G401 (cell line): ENCODE results near the gene GTF2H2C. TPM values are rescaled to one million over a fixed set of nuclear protein-coding genes. Genes with fewer than 3 reads are reported as not detected.
A peak's percentile ranks its signal among the peaks of the same experiment; 100 is the strongest.
"Not testable (repeated sequence)": the region's sequence is repeated elsewhere in the genome, so short reads cannot be mapped to it uniquely, and the experiment has no call there.

Experiments
- DNase-seq: peaks from one replicate; pipeline ENCODE4 v3.0.0-alpha.2; 2015; ENCODE audit warnings: low spot score
- in situ Hi-C: cut with HindIII; loops from 2 replicates; pipeline ENCODE4 v1.10.0; 2016; ENCODE audit warnings: low sequenced_read_pairs, mixed read lengths
- total RNA-seq: library from RNA; depleted of rRNA; stranded (reverse); fragments of >200 nt; shearing (Covaris generic); gene quantifications from 2 replicates; pipeline ENCODE4 v1.2.3, GENCODE V29; 2014; rRNA removed

Gene GTF2H2C
- total RNA-seq = 57.7 and 61.5 TPM in 2 replicates

DNA sequence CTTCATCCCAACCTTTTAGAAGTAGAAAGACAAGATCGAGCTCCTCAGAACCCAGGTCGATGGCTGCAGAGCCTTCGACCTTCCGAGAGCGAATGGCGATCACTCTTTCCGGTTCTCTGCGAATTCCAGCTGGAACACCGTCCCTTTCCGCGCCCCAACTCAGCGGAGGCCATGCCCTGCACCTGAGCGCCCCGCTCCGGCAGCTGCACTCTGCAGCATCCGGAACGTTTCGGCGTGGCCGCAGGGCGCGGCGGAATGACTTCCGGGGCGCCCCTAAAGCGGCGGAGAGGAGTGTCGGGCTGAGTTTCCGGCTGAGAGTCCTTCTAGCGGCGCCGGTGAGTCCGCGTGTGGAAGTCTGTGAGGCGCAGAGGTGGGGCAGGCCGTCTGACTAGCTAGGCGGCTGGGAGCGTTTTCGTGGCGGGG, at the start of gene GTF2H2C:
TSS of gene GTF2H2C (plus strand) at position 284 of the 423 bp plus-strand sequence. CDS start 4,942 bp downstream, outside the sequence.
- in situ Hi-C loops = not testable (repeated sequence)
- DNase-seq = peak; percentile 70

DNA sequence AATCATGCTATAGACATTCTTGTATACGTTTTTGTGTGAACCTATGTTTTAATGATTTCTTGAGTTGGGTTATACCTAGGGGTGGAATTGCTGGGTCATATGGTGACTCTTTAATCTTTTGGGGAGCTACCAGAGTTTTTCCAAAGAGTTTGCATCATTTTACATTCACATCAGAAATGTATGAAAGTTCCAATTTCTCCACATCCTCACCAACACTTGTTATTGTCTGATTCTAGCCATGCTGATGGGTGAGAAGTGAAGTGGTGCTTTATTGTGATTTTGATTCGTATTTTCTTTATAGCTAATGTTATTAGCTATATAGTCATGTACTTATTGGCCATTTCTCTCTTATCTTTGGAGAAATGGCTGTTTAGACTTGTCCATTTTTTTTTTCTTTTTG, 49.3 kb upstream of the GTF2H2C start:
- in situ Hi-C loops = no loop called here
- DNase-seq = no peak

DNA sequence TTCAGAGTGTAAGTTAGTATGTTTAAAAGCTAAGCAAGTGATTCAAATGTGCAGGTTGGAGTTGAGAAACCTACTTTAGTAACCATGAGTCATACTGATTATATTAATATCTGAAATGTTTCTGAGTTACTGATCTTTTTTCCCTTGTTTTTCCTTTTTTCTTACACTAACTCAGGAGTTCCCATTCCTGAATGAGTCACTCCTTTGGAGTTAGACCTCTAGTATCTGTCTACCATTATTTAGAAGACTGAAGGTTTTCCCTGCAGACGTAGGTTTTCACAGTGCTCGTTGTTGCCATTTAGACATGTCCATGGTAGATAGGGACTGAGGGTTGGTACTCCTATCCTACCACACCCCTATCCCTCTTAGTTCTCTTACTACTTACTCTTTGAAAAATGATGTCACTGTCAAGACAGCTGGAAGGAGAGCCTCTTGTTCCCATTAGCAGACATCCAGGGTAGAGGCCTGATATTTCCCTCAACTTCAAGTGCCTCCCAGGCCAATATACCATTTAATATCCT, 47.2 kb upstream of the GTF2H2C start:
- in situ Hi-C loops = no loop called here
- DNase-seq = no peak

DNA sequence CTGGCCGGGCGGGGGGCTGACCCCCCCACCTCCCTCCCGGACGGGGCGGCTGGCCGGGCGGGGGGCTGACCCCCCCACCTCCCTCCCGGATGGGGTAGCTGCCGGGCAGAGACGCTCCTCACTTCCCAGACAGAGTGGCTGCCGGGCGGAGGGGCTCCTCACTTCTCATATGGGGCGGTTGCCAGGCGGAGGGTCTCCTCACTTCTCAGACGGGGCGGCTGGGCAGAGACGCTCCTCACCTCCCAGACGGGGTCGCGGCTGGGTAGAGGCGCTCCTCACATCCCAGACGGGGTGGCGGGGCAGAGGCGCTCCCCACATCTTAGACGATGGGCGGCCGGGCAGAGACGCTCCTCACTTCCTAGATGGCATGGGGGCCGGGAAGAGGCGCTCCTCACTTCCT, 44.4 kb upstream of the GTF2H2C start:
- in situ Hi-C loops, DNase-seq: not testable (repeated sequence)

DNA sequence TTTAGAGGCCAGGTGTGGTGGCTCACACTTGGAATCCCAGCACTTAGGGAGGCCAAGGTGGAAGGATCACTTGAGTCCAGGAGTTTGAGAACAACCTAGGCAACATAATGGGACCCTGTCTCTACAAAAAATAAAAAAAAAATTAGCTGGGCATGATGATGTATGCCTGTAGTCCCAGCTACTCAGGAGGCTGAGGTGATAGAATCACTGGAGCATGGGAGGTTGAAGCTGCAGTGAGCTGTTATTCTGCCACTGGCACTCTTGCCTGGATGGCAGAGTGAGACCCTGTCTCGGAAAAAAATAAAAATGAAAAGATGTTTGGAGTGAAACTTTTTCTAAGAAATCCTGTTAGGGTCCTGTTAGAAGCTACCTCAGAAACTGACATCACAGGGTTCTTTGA, 43.2 kb upstream of the GTF2H2C start:
- DNase-seq = no peak
- in situ Hi-C loops = no loop called here

DNA sequence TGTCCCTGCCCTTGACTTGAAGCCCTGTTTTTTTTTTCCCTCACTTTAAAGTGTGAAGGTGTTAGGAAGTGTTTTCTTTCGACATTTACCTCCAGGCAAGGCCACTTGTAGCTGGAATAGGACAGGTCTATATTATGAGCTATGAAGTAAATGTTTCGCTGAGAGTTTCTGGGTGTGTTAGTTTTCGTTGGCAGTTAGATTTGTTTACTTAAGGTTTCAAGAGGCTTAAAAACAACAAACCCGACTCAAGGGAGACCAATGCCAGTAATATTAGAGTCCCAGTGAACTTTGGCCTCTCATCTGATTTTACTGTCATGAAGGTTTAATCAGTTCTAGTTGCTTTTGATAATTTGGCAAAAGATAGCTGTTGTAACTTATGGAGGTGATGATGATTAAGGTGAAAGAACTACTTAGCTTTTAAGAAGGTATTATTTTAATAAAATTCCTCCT, 42.2 kb upstream of the GTF2H2C start:
- in situ Hi-C loops = no loop called here
- no peak for DNase-seq

DNA sequence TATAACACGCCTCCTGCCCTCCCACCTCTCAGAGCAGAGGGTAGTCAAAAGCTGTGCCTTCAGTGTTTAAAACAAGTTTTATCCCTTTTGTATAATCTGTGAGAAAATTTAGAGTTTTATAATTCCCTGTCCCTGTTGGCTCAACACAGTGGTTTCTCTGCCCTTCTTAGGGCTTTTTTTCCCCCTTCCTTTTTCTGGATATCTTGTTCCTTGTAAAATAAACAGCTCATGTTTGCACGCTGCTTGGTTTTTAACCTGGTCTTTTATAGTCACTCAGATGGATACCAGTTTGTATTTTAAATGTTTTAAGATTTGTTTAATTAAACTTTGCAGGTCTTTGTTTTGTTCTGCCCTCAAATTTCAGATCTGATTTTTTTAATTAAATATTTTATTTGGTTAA, 40.7 kb upstream of the GTF2H2C start:
- in situ Hi-C loops = no loop called here

DNA sequence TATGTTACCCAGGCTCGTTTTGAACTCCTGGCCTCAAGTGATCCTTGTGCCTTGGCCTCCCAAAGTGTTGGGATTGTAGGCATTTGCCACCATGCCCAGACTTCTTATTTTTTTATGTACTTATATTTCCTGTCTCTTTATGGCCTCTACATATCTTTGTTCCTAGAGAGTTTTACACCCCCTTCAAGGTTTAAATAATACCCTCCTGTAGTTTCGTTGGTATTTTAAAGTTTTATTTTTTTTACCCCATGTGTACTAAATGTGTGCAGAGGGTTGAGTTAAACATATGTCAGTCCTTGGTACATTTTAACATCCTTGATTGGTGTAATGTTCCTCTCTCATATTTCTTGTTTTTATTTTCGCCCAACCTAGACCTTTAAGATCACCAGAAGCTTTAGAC, 38.0 kb upstream of the GTF2H2C start:
- in situ Hi-C loops = no loop called here
- DNase-seq = no peak

More for the DNA sequence above, 40.7 kb upstream of the GTF2H2C start:
- no peak for DNase-seq

DNA sequence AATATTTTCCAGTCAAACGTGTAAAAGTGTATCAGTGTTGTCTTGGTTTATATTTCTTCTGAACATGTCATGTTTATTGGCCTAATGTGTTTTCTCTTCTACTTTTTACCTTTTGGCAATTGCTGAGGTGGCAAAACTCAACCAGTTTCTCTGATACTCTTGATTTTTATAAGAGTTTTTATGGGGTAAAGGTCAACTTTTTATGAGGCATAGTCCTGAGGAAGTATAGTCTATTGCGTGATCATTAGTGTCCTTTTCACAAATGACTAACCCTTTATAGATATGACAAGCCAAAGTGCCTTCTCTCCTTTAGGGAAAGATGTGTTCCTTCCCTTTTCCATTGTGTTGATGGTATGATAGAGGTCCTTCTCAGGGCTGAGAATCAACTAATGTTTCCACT, 34.5 kb upstream of the GTF2H2C start:
- no peak for DNase-seq
- in situ Hi-C loops = no loop called here

DNA sequence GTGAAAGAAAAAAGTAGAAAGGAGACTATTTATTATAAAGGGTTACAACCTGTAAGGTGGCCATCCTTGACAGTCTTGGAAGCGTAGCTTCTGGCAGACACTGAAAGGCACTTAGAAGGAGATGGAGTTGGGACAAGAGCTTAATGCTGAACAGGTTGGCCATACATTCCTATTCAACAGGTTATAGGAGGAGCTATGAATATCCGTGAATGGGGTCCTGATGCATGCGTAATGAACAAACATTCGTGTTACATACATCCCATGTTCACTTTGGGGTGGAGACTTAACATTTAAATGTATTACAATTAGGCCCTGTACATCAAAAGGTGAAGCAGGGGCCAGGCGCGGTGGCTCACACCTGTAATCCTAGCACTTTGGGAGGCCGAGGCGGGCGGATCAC, 33.3 kb upstream of the GTF2H2C start:
- in situ Hi-C loops = no loop called here
- DNase-seq = no peak

DNA sequence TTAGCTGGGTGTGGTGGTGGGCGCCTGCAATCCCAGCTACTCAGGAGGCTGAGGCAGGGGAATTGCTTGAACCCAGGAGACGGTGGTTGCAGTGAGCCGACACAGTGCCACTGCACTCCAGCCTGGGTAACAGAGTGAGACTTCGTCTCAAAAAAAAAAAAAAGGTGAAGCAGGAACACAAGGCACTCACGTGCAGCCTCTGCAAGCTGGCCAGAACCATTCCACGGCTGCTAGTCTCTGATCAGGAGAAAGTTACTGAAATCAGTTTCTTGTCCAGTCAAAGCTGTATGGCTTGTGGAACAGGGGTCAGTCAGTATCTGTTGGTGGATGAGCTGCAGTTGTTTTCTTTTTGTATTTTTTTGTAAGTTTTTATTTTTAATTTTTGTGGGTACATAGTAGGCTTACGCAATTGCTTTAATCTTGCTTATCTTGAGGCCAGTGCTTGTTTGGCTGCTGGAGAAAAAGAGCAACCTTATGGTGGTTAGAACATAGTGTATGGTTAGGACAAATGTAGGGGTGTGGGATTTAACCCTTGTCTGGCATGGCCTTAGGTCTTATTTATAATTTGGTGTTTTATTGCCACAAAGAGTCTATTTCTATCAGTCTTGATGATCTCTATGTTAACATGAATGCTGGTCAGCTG, 32.7 kb upstream of the GTF2H2C start:
- in situ Hi-C loops = no loop called here
- DNase-seq = no peak

DNA sequence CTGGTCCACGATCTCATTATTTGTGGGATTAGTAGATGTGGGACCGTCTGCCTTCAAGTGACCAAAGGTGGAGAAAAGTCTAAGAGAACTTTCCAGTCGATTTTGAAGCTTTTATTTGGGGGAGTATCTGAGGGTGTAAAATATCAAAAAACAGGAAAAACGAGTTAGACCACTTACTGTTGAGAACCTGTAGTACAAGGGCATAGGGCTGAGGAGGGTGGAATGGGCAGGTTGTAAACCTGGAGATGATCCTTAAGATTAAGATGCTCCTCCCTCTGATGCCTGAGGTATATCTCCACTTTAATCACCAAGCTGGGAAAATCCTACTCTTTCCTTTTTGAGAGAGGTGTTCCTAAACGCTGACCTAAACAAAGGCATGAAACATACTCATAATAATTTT, 32.0 kb upstream of the GTF2H2C start:
- in situ Hi-C loops = no loop called here
- no peak for DNase-seq

DNA sequence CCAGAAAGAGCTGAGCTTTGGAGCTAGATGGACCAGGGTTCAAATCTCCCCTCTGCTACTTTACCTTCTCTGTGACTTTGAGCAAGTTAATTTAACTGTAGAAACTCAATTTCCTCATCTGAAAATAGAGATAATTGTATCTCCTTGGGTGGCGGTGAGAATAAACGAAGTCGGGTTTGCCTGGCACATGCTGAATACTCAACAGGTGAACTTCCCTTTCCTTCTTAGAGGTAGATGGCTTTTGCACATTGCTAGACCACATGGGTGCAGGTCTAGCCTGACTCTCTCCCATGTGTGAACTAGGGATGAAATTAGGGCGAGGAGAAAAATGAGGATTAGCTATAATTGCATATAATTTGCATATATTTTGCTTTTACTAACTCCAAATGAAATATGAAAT, 31.4 kb upstream of the GTF2H2C start:
- in situ Hi-C loops = no loop called here

DNA sequence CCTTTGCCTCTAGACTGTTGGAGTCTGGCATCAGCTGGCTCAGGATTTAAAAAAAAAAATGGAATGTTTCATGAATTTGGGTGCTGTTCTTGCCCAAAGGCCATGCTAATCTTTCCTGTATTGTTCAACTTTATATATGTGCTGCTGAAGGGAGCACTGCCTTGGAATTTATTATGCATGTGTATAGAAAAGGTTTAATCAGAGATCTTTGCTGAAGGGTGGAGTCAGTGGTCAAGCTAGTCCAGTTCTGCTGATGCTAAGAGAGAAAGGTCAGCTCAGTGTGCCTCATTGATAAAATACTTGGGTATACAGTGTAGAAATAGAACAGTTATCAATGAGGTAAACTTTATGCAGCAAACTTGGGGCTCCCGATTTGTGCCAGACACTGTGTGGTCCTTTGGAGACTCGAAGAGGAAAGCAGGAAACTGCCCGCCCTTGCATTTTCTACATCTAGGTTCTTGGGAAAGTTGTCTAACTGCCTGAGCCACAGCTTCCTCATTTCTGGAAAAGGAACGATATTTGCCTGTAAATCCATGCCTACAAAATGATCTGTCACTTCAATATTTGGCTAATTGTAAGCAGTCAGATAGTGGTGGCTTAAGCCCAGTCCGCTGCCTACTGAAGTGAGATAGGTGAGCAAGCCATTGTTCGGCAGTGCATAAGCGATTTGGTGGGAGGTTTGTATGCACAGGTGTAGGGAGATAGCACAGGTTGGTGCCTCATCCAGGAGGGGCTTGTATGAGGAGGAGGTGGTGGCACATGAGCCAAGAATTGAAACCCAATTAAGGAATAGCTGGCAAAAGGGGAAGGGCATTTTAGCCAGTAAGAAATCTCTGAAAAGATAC, 29.2 kb upstream of the GTF2H2C start:
- in situ Hi-C loops = no loop called here
- DNase-seq = no peak

More for the DNA sequence above, 31.4 kb upstream of the GTF2H2C start:
- DNase-seq = no peak

DNA sequence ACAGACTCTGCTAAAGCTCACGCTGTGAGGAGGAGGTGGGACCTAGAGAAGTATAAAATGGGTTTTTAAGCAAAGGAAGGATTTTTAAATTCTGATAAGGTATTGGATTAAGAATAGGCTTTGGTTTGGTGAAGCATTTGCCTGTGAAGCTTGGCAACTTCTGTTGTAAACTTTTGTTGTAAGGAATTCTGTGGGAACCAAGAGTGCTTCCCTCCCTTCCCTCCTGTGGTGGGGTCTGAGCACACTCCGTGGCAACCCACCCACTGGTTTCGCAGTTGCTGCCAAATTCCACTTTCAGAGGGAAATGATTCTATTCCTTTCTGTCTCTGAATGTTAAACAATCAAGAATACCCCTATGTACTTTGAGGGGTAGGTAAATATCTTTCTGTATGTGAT, 28.6 kb upstream of the GTF2H2C start:
- no peak for DNase-seq
- in situ Hi-C loops = no loop called here

DNA sequence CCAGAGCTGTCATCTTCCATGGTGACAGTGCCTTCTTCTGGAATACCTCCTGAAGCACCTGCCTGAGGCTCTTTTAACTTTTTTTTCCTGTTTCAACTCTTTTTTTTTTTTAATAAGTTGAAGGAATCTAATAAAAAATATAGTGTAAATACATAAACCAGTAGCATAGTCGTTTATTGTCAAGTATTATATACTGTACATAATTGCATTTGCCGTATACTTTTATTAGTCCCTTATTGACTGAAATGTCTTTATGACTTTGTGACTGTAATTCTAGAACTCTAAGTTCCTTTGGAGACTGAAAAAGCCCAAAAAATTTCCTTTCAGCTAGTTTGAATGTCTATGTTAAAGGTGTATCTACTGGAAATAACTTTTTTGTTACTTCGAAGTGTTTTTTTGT, 22.1 kb upstream of the GTF2H2C start:
- in situ Hi-C loops, DNase-seq: not testable (repeated sequence)

DNA sequence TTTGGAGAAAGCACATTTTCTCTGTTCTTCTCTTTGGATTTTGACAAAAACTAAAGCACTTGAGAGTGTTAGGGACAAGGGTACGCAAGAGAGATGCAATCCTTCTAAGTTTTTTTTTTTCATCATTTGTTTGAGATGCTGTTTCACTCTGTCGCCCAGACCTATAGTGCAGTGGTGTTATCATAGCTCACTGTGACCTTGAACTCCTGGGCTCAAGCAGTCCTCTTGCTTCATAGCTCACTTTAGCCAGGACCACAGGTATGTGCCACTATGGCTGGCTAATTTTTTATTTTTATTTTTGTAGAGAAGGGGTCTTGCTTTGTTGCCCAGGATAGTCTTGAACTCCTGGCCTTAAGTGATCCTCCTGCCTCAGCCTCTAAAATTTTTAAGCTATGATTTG, 21.3 kb upstream of the GTF2H2C start:
- DNase-seq, in situ Hi-C loops: not testable (repeated sequence)

DNA sequence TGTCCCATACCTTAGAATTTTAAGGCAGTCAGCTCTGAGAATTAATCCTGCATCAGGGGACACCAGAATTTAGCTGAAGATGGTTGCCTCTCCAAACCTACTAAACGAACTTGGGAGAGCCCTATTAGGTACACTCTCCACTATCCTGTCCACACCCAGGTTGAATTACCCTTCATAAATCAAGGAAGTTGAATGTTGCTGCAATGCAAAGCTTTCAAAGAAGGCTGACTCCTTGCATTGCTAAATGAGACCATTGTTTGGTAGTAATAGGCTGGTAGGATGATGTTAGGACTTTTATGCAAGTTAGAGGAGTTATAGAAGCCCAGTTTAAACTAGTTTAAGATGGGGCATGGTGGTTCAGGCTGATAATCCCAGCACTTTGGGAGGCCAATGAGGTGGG, 18.6 kb upstream of the GTF2H2C start:
- in situ Hi-C loops, DNase-seq: not testable (repeated sequence)

DNA sequence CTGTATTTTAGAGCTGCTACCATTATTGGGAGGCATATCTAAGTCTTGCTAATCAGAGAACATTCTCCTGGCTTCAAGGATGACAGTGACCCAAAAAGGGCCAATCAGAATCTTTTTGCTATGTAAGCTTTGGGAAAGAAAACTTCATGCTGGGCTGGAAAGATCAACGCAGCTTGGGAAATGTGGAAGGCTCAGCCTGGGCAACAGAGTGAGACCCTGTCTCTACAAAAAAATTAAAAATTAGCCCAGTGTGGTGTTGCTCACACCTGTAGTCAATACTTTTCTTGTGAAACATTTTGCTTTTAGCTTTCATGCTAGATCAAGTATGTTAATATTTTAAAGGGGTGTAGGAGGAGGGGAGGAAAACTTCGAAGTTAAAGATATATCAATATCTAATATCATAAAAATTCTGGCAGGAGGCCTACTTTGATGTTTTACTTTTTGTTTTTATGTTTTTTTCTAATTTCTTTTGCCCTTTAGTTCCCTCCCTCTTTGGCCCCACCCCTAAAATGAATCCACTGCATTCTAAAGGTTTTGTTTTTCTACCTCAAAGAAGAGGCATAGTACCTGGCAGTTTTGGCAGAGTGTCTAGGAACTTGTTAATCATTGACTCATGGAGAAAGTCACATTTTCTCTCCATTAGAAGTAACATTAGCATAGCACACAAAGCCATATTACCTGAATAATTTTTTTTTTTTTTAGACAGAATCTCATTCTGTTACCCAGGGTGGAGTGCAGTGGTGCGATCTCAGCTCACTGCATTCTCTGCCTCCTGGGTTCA, 17.0 kb upstream of the GTF2H2C start:
- in situ Hi-C loops = not testable (repeated sequence)

More for the DNA sequence above, 17.0 kb upstream of the GTF2H2C start:
- DNase-seq = not testable (repeated sequence)
